GM12874 (cell line): Measurements from ENCODE around the gene NPEPL1.

ENCODE experiments used
- TF ChIP-seq, protein P1 (sequence below): IDR thresholded peaks from 2 replicates; pipeline ENCODE4 v1.5.1; 2011; ENCODE audit warnings: low read depth, mild to moderate bottlenecking, control low read depth, low read length, moderate library complexity; ENCODE audit not compliant: insufficient read depth

Gene NPEPL1

GRCh38 chr20:58660855-58661597 lies 31.6 kb upstream of the NPEPL1 start:
- TF ChIP-seq, protein P1, sequence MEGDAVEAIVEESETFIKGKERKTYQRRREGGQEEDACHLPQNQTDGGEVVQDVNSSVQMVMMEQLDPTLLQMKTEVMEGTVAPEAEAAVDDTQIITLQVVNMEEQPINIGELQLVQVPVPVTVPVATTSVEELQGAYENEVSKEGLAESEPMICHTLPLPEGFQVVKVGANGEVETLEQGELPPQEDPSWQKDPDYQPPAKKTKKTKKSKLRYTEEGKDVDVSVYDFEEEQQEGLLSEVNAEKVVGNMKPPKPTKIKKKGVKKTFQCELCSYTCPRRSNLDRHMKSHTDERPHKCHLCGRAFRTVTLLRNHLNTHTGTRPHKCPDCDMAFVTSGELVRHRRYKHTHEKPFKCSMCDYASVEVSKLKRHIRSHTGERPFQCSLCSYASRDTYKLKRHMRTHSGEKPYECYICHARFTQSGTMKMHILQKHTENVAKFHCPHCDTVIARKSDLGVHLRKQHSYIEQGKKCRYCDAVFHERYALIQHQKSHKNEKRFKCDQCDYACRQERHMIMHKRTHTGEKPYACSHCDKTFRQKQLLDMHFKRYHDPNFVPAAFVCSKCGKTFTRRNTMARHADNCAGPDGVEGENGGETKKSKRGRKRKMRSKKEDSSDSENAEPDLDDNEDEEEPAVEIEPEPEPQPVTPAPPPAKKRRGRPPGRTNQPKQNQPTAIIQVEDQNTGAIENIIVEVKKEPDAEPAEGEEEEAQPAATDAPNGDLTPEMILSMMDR, result no peak

DNA sequence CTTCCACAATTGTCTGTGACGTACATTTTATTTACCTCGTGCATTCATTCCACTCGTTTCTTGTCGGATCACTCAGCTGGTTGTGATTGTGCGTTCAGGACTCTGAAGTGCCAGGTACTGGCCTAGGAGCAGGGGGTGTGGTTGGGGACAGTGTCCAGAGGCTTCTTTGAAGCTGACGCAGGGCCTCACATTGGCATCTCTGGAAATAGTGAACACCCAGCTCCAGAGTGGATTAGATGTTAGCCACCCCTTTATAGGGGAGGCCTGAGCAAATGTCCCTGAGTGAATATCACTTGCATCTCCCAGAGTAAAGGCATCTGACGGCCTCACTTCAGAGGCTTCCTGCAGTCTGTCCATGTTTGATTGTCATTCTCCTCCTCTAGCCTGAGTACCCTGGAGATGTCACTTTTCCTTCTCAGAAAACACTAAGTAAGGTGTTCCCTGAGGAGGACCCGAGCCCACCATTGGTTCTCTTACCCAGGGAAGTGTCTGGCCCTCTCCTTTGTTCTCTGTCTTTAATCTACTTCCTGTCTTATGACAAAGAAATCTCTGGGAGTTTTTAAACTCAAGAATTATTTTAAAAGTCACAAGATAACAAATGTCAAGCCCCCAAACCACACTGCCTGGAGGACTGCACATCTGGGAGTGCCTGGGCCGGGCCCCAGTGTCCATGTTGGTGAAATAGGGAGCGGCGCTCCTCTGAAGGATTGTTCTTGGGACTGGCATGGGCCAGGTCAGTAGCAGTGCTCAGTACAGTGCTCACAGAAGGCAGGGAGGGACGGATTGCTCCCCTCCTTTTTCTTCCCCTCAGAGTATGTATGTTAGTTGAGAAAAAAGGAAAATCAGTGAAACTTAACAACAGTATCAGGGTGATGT lies 30.8 kb upstream of the NPEPL1 start:
- TF ChIP-seq, protein P1, result no peak

DNA sequence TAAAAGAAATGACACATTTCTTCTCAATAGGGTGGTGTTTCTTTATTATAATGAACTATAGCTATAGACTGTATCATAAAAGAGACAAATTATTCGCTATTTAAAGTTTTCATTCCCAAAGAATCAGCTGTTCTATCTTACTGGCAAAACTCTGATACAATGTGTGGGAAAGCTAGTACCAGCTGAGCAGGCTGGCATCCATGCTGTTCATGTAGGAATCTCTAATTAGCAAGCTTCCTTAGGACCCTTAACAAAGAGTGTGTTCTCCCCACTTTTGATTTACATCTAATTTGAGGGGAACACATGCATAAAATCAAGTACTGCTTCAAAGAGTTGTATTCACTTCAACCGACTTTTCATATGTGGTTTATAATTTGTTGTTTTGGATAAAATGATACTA lies 28.3 kb upstream of the NPEPL1 start:
- TF ChIP-seq, protein P1, result no peak

DNA sequence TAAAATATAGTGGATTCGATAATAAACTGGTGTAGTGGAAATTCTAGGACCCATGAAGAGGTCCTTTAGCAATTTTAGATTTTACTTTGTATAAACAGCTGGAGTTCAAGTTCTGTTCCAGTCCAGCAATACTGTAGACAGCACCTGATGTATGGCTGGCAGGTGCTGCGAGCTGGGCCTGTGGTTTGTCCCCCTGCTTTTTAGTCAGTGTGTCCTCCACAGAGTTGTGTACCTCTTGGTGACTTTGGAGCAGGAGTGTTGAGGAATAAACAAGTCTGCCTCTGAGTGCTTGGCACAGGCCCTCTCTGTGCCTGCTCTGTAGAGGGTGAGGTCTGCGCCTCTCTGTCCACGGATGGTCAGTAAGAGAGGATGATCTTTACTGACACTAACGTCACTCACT lies 27.7 kb upstream of the NPEPL1 start:
- TF ChIP-seq, protein P1, result no peak

GRCh38 chr20:58665606-58666005 lies 27.0 kb upstream of the NPEPL1 start:
- TF ChIP-seq, protein P1, result no peak

DNA sequence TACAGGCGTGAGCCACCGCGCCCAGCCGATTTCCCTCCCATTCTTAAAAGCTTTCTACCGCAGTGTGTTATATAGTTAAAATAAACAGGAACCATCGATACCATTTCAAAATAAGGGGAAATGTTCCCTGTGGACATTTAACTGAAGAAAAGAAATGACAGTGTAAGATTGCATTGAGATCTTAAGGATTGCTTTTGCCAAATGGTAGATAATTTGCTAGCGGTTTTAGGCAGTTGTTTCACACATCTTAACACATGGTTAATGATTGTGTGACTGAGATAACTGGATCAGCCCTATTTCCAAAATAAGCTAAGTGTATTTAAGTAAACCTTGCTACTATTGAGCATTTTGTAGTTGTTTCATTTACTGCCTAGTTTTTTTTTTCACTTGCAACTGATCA lies 25.9 kb upstream of the NPEPL1 start:
- TF ChIP-seq, protein P1, result no peak

GRCh38 chr20:58667975-58668374 lies 24.6 kb upstream of the NPEPL1 start:
- TF ChIP-seq, protein P1, result no peak
